Large intestine (tissue), 3 donors: Measurements from ENCODE around the gene ZBTB40. TPM values are rescaled to one million over a fixed set of nuclear protein-coding genes. Genes with fewer than 3 reads are reported as not detected.
A peak's percentile ranks its signal among the peaks of the same experiment; 100 is the strongest.

Source experiments
- DNase-seq, 2 donors: peaks; one replicate each; pipeline versions ENCODE4 v3.0.0 to v3.0.0-alpha.2; 2013
- H3K27ac ChIP-seq: one replicate; pipeline ENCODE4 v1.5.1; 2013; ENCODE audit warnings: low read length
- H3K27me3 ChIP-seq: 2 replicates; pipeline ENCODE4 v1.6.1; 2013; ENCODE audit warnings: low read length; ENCODE audit not compliant: control insufficient read depth, insufficient read depth
- H3K36me3 ChIP-seq: 2 replicates; pipeline ENCODE4 v1.6.1; 2013; ENCODE audit warnings: low read length; ENCODE audit not compliant: control insufficient read depth, insufficient read depth
- H3K4me1 ChIP-seq: one replicate; pipeline ENCODE4 v1.6.1; 2013; ENCODE audit warnings: low read length; ENCODE audit not compliant: control insufficient read depth, insufficient read depth
- H3K4me3 ChIP-seq: one replicate; pipeline ENCODE4 v1.5.1; 2013; ENCODE audit warnings: low read length
- H3K9me3 ChIP-seq: one replicate; pipeline ENCODE4 v1.6.1; 2013; ENCODE audit warnings: mild to moderate bottlenecking, low read depth, low read length, moderate library complexity; ENCODE audit not compliant: control insufficient read depth
- WGBS: methylation state at CpG from one replicate; pipeline ENCODE4 v1.1.5; 2013; ENCODE audit warnings: low lambda C conversion rate; ENCODE audit not compliant: insufficient coverage; 5-methylcytosine and 5-hydroxymethylcytosine counted together
- polyA plus RNA-seq: library from polyadenylated mRNA; unstranded; fragments of 120-200 nt; gene quantifications from one replicate; pipeline ENCODE4 v1.2.1, GENCODE V29; 2013

ZBTB40 gene
- polyA plus RNA-seq, 1 donor = 14.8 TPM

- Histone ChIP-seq H3K27me3 (no peaks in the 10 kb centered on the region), H3K36me3 (peaks cover 25% of the 10 kb centered on the region), H3K4me1 (peaks cover 3% of the 10 kb centered on the region), H3K9me3 (no peaks in the 10 kb centered on the region), H3K4me3 (no peak overlapping the region), H3K27ac (no peak overlapping the region)
- WGBS = 40% methylated on average over 2 of the region's 6 CpGs
- DNase-seq = peak in 1 of 2 donors; percentile 21
Observed at GRCh38 chr1:22500471-22500870, 48.8 kb downstream of the ZBTB40 start.

- Histone ChIP-seq H3K27ac (no peak overlapping the region), H3K27me3 (no peaks in the 10 kb centered on the region), H3K36me3 (peaks cover 30% of the 10 kb centered on the region), H3K4me1 (peaks cover 3% of the 10 kb centered on the region), H3K4me3 (no peak overlapping the region), H3K9me3 (no peaks in the 10 kb centered on the region)
- WGBS = no CpG with 5 or more reads among the region's 1 CpG
- DNase-seq = no peak
Observed at GRCh38 chr1:22502202-22502601, 50.6 kb downstream of the ZBTB40 start.

GRCh38 chr1:22503721-22504410, 52.2 kb downstream of the ZBTB40 start:
- WGBS = 40% methylated on average over 1 of the region's 2 CpGs
- peaks cover 42% of the 10 kb centered on the region for H3K36me3 ChIP-seq
- H3K27me3 ChIP-seq = no peaks in the 10 kb centered on the region
- no peak overlapping the region for H3K4me3 ChIP-seq
- H3K9me3 ChIP-seq = no peaks in the 10 kb centered on the region
- H3K27ac ChIP-seq = peak overlapping the region; percentile 47
- peaks cover 3% of the 10 kb centered on the region for H3K4me1 ChIP-seq
- DNase-seq = peak in 1 of 2 donors; percentile 38

- Histone ChIP-seq H3K4me3 (no peak overlapping the region), H3K27me3 (no peaks in the 10 kb centered on the region), H3K27ac (no peak overlapping the region), H3K4me1 (peaks cover 3% of the 10 kb centered on the region), H3K9me3 (no peaks in the 10 kb centered on the region), H3K36me3 (peaks cover 57% of the 10 kb centered on the region)
- WGBS = no CpG with 5 or more reads among the region's 8 CpGs
- DNase-seq = no peak
Observed at GRCh38 chr1:22506130-22506692, 54.6 kb downstream of the ZBTB40 start.

GRCh38 chr1:22507587-22507986, 55.9 kb downstream of the ZBTB40 start:
- no peak overlapping the region for H3K4me3 ChIP-seq
- H3K4me1 ChIP-seq = peaks cover 3% of the 10 kb centered on the region
- peak; percentile 18 to 56 for DNase-seq
- no CpG with 5 or more reads among the region's 10 CpGs for WGBS
- H3K36me3 ChIP-seq = peaks cover 59% of the 10 kb centered on the region
- no peaks in the 10 kb centered on the region for H3K9me3 ChIP-seq
- H3K27ac ChIP-seq = no peak overlapping the region
- no peaks in the 10 kb centered on the region for H3K27me3 ChIP-seq

GRCh38 chr1:22508329-22508728, 56.7 kb downstream of the ZBTB40 start:
- Histone ChIP-seq H3K27me3 (no peaks in the 10 kb centered on the region), H3K4me3 (no peak overlapping the region), H3K4me1 (peaks cover 3% of the 10 kb centered on the region), H3K27ac (no peak overlapping the region), H3K9me3 (no peaks in the 10 kb centered on the region), H3K36me3 (peaks cover 65% of the 10 kb centered on the region)
- no peak for DNase-seq
- no CpG with 5 or more reads among the region's 5 CpGs for WGBS

- Histone ChIP-seq H3K27me3 (no peaks in the 10 kb centered on the region), H3K4me3 (no peak overlapping the region), H3K36me3 (peaks cover 69% of the 10 kb centered on the region), H3K4me1 (peaks cover 2% of the 10 kb centered on the region), H3K9me3 (no peaks in the 10 kb centered on the region), H3K27ac (no peak overlapping the region)
- 83% methylated on average over 1 of the region's 3 CpGs for WGBS
- no peak for DNase-seq
Observed at GRCh38 chr1:22508991-22509390, 57.3 kb downstream of the ZBTB40 start.

GRCh38 chr1:22509815-22510214, 58.2 kb downstream of the ZBTB40 start:
- Histone ChIP-seq H3K4me3 (no peak overlapping the region), H3K27ac (no peak overlapping the region), H3K27me3 (no peaks in the 10 kb centered on the region), H3K4me1 (no peaks in the 10 kb centered on the region), H3K36me3 (peaks cover 76% of the 10 kb centered on the region), H3K9me3 (no peaks in the 10 kb centered on the region)
- no peak for DNase-seq

GRCh38 chr1:22512873-22513272, 61.2 kb downstream of the ZBTB40 start:
- Histone ChIP-seq H3K36me3 (peaks cover 86% of the 10 kb centered on the region), H3K27me3 (no peaks in the 10 kb centered on the region)

GRCh38 chr1:22516906-22517571, 65.4 kb downstream of the ZBTB40 start:
- H3K27me3 ChIP-seq = no peaks in the 10 kb centered on the region
- H3K9me3 ChIP-seq = no peaks in the 10 kb centered on the region
- no peak overlapping the region for H3K4me3 ChIP-seq
- WGBS = 100% methylated on average over 1 of the region's 16 CpGs
- no peak overlapping the region for H3K27ac ChIP-seq
- no peaks in the 10 kb centered on the region for H3K4me1 ChIP-seq
- H3K36me3 ChIP-seq = peaks cover 94% of the 10 kb centered on the region
- no peak for DNase-seq

More at GRCh38 chr1:22512873-22513272, 61.2 kb downstream of the ZBTB40 start:
- Histone ChIP-seq H3K9me3 (no peaks in the 10 kb centered on the region), H3K4me3 (no peak overlapping the region), H3K27ac (no peak overlapping the region), H3K4me1 (no peaks in the 10 kb centered on the region)
- DNase-seq = peak; percentile 23 to 38
- no CpG with 5 or more reads among the region's 9 CpGs for WGBS
